ENCODE data around the gene RGS6. TPM values are rescaled to one million over a fixed set of nuclear protein-coding genes. Genes with fewer than 3 reads are reported as not detected.

The RGS6 gene
- total RNA-seq, 1 experiment from 2014 or later: not detected

- CTCF ChIA-PET: no interaction called here
- H3K36me3 Mint-ChIP-seq (ENCODE audit: insufficient read depth, unreplicated experiment): no peaks in the 10 kb centered on the region
- intact Hi-C loops (cut with micrococcal nuclease; ENCODE audit: unreplicated experiment): no loop called here
- H3K27me3 Mint-ChIP-seq (ENCODE audit: unreplicated experiment): peaks cover 23% of the 10 kb centered on the region
- H3K9me3 Mint-ChIP-seq (ENCODE audit: low read depth, unreplicated experiment): no peaks in the 10 kb centered on the region
- TF ChIP-seq CTCF (IDR thresholded peaks at IDR 0.05; ENCODE audit: unreplicated experiment): no peak
- DNase-seq: no peak
- H3K27ac Mint-ChIP-seq (ENCODE audit: unreplicated experiment): no peak overlapping the region
- no peak overlapping the region for H3K4me3 Mint-ChIP-seq (ENCODE audit: low read depth, unreplicated experiment)
- BruUV-seq (replicated peaks): no TSS peak
- H3K4me1 Mint-ChIP-seq (ENCODE audit: low read depth, unreplicated experiment): no peaks in the 10 kb centered on the region
Observed at GRCh38 chr14:72126561-72126960, 194.3 kb downstream of the RGS6 start.

GRCh38 chr14:72128629-72129028 lies 196.4 kb downstream of the RGS6 start:
- Mint-ChIP-seq H3K27ac (ENCODE audit: unreplicated experiment) (no peak overlapping the region), H3K36me3 (ENCODE audit: insufficient read depth, unreplicated experiment) (no peaks in the 10 kb centered on the region), H3K27me3 (ENCODE audit: unreplicated experiment) (peaks cover 40% of the 10 kb centered on the region), H3K4me3 (ENCODE audit: low read depth, unreplicated experiment) (no peak overlapping the region), H3K9me3 (ENCODE audit: low read depth, unreplicated experiment) (peaks cover 2% of the 10 kb centered on the region), H3K4me1 (ENCODE audit: low read depth, unreplicated experiment) (no peaks in the 10 kb centered on the region)
- no peak for TF ChIP-seq CTCF (IDR thresholded peaks at IDR 0.05; ENCODE audit: unreplicated experiment)
- no TSS peak for BruUV-seq (replicated peaks)
- intact Hi-C loops (cut with micrococcal nuclease; ENCODE audit: unreplicated experiment): no loop called here
- CTCF ChIA-PET: no interaction called here
- no peak for DNase-seq

- Mint-ChIP-seq H3K4me3 (ENCODE audit: low read depth, unreplicated experiment) (no peak overlapping the region), H3K4me1 (ENCODE audit: low read depth, unreplicated experiment) (no peaks in the 10 kb centered on the region), H3K36me3 (ENCODE audit: insufficient read depth, unreplicated experiment) (no peaks in the 10 kb centered on the region), H3K9me3 (ENCODE audit: low read depth, unreplicated experiment) (peaks cover 2% of the 10 kb centered on the region), H3K27ac (ENCODE audit: unreplicated experiment) (no peak overlapping the region), H3K27me3 (ENCODE audit: unreplicated experiment) (peaks cover 45% of the 10 kb centered on the region)
- CTCF ChIA-PET: no interaction called here
- no peak for DNase-seq
- TF ChIP-seq CTCF (IDR thresholded peaks at IDR 0.05; ENCODE audit: unreplicated experiment): no peak
- BruUV-seq (replicated peaks): no TSS peak
- intact Hi-C loops (cut with micrococcal nuclease; ENCODE audit: unreplicated experiment): no loop called here
Observed at GRCh38 chr14:72129291-72129690, 197.1 kb downstream of the RGS6 start.

GRCh38 chr14:72141084-72141483 lies 208.9 kb downstream of the RGS6 start:
- no peak for TF ChIP-seq CTCF (IDR thresholded peaks at IDR 0.05; ENCODE audit: unreplicated experiment)
- H3K9me3 Mint-ChIP-seq (ENCODE audit: low read depth, unreplicated experiment): no peaks in the 10 kb centered on the region
- no peak overlapping the region for H3K4me3 Mint-ChIP-seq (ENCODE audit: low read depth, unreplicated experiment)
- intact Hi-C loops (cut with micrococcal nuclease; ENCODE audit: unreplicated experiment): no loop called here
- H3K36me3 Mint-ChIP-seq (ENCODE audit: insufficient read depth, unreplicated experiment): no peaks in the 10 kb centered on the region
- H3K4me1 Mint-ChIP-seq (ENCODE audit: low read depth, unreplicated experiment): no peaks in the 10 kb centered on the region
- peaks cover 9% of the 10 kb centered on the region for H3K27me3 Mint-ChIP-seq (ENCODE audit: unreplicated experiment)
- no peak overlapping the region for H3K27ac Mint-ChIP-seq (ENCODE audit: unreplicated experiment)
- no TSS peak for BruUV-seq (replicated peaks)
- DNase-seq: no peak
- CTCF ChIA-PET: interaction anchor here (0.6 kb wide), 1 partner anchor 868 kb away, joined by 3 read pairs; no protein-coding TSS in a partner anchor
